ENCODE data around the gene MICAL2.
A peak's percentile ranks its signal among the peaks of the same experiment; 100 is the strongest.

Gene MICAL2

GRCh38 chr11:12229450-12230229 lies 119.2 kb downstream of the MICAL2 start:
- TF ChIP-seq TAF1 (IDR thresholded peaks at IDR 0.05; ENCODE audit: low read depth, low read length) (no peak), PAX5 (IDR thresholded peaks at IDR 0.05; ENCODE audit: insufficient read depth, low read length, severe bottlenecking) (no peak), SPI1 (IDR thresholded peaks at IDR 0.05; ENCODE audit: low read depth, low read length) (no peak), POLR2AphosphoS5 (IDR thresholded peaks at IDR 0.05; ENCODE audit: low read depth, low read length) (no peak), POLR2A (IDR thresholded peaks at IDR 0.05; ENCODE audit: low read depth, low read length) (no peak), POU2F2 (IDR thresholded peaks at IDR 0.05; ENCODE audit: low read depth, low read length) (no peak)
- DNase-seq (ENCODE audit: insufficient read length, low spot score) (no peak), FAIRE-seq (no peak)

- no peak for FAIRE-seq
- TF ChIP-seq POLR2AphosphoS5 (IDR thresholded peaks at IDR 0.05; ENCODE audit: low read depth, low read length): no peak
- TF ChIP-seq SPI1 (IDR thresholded peaks at IDR 0.05; ENCODE audit: low read depth, low read length): no peak
- TF ChIP-seq PAX5 (IDR thresholded peaks at IDR 0.05; ENCODE audit: insufficient read depth, low read length, severe bottlenecking): no peak
- no peak for TF ChIP-seq POLR2A (IDR thresholded peaks at IDR 0.05; ENCODE audit: low read depth, low read length)
- TF ChIP-seq POU2F2 (IDR thresholded peaks at IDR 0.05; ENCODE audit: low read depth, low read length): no peak
- TF ChIP-seq TAF1 (IDR thresholded peaks at IDR 0.05; ENCODE audit: low read depth, low read length): no peak
- DNase-seq (ENCODE audit: insufficient read length, low spot score): no peak
Observed at GRCh38 chr11:12232160-12232559, 121.8 kb downstream of the MICAL2 start.

DNA sequence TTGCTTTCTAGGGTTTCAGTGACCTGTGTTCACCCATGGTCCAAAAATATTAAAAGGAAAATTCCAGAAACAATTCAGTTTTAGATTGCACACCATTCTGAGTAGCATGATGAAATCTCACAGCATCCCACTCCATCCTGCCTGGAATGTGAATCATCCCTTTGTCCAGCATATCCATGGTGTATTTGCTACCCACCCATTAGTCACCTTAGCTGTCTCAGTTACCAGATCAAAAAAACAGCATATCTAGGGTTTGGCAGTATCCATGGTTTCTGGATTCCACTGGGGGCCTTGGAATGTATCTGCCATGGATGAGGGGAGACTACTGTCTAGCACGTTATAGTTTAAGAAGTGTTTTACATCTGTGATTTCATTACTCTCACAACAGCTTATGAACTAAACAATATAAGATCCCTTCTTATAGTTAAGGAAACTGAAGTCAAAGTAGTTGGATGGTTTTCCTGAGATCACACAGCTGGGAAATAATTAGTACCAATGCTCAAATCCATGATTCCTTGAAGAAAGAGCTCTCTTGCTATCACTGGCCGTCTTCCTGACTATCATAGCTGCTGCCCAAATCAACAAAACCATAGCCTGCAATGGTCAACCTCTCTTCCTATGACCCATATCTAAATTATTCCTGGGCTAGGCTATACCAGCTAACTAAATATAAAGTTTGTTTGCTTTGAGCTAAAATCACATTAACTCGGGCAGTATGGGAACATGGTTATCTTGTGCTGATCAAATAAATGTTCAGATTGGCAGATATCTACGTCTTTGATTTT lies 122.6 kb downstream of the MICAL2 start:
- DNase-seq (ENCODE audit: insufficient read length, low spot score) (no peak), FAIRE-seq (no peak)
- no peak for TF ChIP-seq POU2F2 (IDR thresholded peaks at IDR 0.05; ENCODE audit: low read depth, low read length)
- no peak for TF ChIP-seq POLR2AphosphoS5 (IDR thresholded peaks at IDR 0.05; ENCODE audit: low read depth, low read length)
- TF ChIP-seq TAF1 (IDR thresholded peaks at IDR 0.05; ENCODE audit: low read depth, low read length): no peak
- TF ChIP-seq SPI1 (IDR thresholded peaks at IDR 0.05; ENCODE audit: low read depth, low read length): no peak
- no peak for TF ChIP-seq PAX5 (IDR thresholded peaks at IDR 0.05; ENCODE audit: insufficient read depth, low read length, severe bottlenecking)
- no peak for TF ChIP-seq POLR2A (IDR thresholded peaks at IDR 0.05; ENCODE audit: low read depth, low read length)

DNA sequence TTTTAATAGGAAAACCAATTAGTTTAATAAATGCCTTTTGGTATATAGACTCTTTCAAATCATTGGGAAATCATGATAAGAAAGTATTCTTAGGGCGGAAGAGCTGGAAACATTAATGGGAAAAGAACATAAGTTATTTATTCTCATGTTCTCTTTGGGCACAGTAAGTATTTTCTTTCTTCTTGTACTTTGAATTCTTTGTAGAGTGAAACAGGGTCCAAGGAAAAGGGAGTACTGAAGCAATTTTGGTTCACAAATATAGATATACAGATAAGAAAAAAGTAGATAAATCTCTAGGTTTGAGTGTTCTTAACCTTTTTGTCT lies 123.2 kb downstream of the MICAL2 start:
- TF ChIP-seq TAF1 (IDR thresholded peaks at IDR 0.05; ENCODE audit: low read depth, low read length) (no peak), POU2F2 (IDR thresholded peaks at IDR 0.05; ENCODE audit: low read depth, low read length) (no peak), POLR2A (IDR thresholded peaks at IDR 0.05; ENCODE audit: low read depth, low read length) (no peak), POLR2AphosphoS5 (IDR thresholded peaks at IDR 0.05; ENCODE audit: low read depth, low read length) (no peak), PAX5 (IDR thresholded peaks at IDR 0.05; ENCODE audit: insufficient read depth, low read length, severe bottlenecking) (no peak), SPI1 (IDR thresholded peaks at IDR 0.05; ENCODE audit: low read depth, low read length) (no peak)
- no peak for FAIRE-seq
- DNase-seq (ENCODE audit: insufficient read length, low spot score): no peak

DNA sequence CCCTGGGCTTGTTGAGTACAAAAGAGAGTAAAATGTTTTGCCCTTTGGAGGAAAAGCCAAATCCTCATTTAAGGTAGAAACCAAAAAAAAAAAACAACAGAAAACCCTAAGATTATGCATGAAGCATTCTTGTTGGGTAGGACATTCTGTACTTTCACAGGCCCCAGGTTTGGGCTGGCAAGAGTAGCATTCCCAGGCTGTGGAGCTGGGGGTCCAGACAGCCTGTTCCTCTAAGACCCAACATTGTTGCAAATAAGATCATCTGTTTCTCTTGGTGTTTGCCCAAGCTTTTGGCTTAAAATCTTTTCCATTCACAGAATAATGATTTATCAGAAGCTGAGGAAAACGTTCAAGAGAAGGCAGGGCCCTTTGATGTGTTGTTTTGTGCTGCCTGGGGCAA lies 123.8 kb downstream of the MICAL2 start:
- TF ChIP-seq POU2F2 (IDR thresholded peaks at IDR 0.05; ENCODE audit: low read depth, low read length) (no peak), POLR2AphosphoS5 (IDR thresholded peaks at IDR 0.05; ENCODE audit: low read depth, low read length) (no peak), SPI1 (IDR thresholded peaks at IDR 0.05; ENCODE audit: low read depth, low read length) (no peak), POLR2A (IDR thresholded peaks at IDR 0.05; ENCODE audit: low read depth, low read length) (no peak), PAX5 (IDR thresholded peaks at IDR 0.05; ENCODE audit: insufficient read depth, low read length, severe bottlenecking) (no peak), TAF1 (IDR thresholded peaks at IDR 0.05; ENCODE audit: low read depth, low read length) (no peak)
- DNase-seq (ENCODE audit: insufficient read length, low spot score) (no peak), FAIRE-seq (no peak)

- no peak for TF ChIP-seq POU2F2 (IDR thresholded peaks at IDR 0.05; ENCODE audit: low read depth, low read length)
- no peak for TF ChIP-seq PAX5 (IDR thresholded peaks at IDR 0.05; ENCODE audit: insufficient read depth, low read length, severe bottlenecking)
- TF ChIP-seq TAF1 (IDR thresholded peaks at IDR 0.05; ENCODE audit: low read depth, low read length): no peak
- TF ChIP-seq POLR2A (IDR thresholded peaks at IDR 0.05; ENCODE audit: low read depth, low read length): no peak
- TF ChIP-seq SPI1 (IDR thresholded peaks at IDR 0.05; ENCODE audit: low read depth, low read length): no peak
- TF ChIP-seq POLR2AphosphoS5 (IDR thresholded peaks at IDR 0.05; ENCODE audit: low read depth, low read length): no peak
- DNase-seq (ENCODE audit: insufficient read length, low spot score): no peak
- FAIRE-seq: no peak
Observed at GRCh38 chr11:12235080-12235479, 124.7 kb downstream of the MICAL2 start.

- no peak for DNase-seq (ENCODE audit: insufficient read length, low spot score)
- no peak for FAIRE-seq
- TF ChIP-seq POU2F2 (IDR thresholded peaks at IDR 0.05; ENCODE audit: low read depth, low read length) (no peak), PAX5 (IDR thresholded peaks at IDR 0.05; ENCODE audit: insufficient read depth, low read length, severe bottlenecking) (no peak), POLR2AphosphoS5 (IDR thresholded peaks at IDR 0.05; ENCODE audit: low read depth, low read length) (no peak), TAF1 (IDR thresholded peaks at IDR 0.05; ENCODE audit: low read depth, low read length) (no peak), SPI1 (IDR thresholded peaks at IDR 0.05; ENCODE audit: low read depth, low read length) (no peak), POLR2A (IDR thresholded peaks at IDR 0.05; ENCODE audit: low read depth, low read length) (no peak)
Observed at GRCh38 chr11:12235553-12235946, 125.2 kb downstream of the MICAL2 start.

DNA sequence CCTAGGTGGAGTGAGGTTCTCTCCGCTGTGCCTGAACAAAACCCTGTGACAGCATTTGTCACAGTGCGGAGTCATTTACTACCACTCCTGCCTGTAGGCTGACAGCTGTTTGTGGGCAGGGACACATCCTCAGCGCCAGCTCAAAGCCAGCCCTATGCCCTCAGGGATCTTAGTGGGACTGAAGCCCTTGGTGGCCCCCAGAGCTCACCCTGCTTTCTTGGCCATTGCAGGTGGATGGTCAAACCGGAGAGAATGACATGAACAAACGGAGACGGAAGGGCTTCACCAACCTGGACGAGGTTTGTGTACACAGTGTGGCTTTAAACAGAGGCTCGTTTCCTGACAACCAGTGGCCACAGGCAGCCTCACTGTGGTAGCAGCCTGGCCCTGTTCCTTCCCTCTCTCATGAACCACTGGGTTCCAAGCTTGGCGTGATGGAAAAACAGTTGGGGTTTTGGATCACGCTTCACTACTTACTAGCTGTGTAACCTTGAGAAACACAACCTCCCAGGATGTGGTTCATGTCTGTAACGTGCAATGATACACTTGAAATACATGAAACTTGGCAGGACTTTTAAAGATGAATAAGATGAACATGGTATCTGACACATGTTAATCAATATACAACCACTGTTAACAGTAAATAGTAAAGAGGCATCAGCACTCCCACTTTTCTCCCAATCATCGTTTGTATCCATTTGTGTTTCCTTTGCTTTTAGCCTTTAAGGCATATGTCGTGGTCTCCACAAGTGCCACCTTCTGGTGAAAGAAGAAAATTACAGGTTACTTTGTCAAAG lies 125.8 kb downstream of the MICAL2 start:
- peak; percentile 81 for FAIRE-seq
- DNase-seq (ENCODE audit: insufficient read length, low spot score): peak; percentile 25
- no peak for TF ChIP-seq TAF1 (IDR thresholded peaks at IDR 0.05; ENCODE audit: low read depth, low read length)
- TF ChIP-seq SPI1 (IDR thresholded peaks at IDR 0.05; ENCODE audit: low read depth, low read length): no peak
- no peak for TF ChIP-seq POU2F2 (IDR thresholded peaks at IDR 0.05; ENCODE audit: low read depth, low read length)
- TF ChIP-seq POLR2AphosphoS5 (IDR thresholded peaks at IDR 0.05; ENCODE audit: low read depth, low read length): no peak
- TF ChIP-seq PAX5 (IDR thresholded peaks at IDR 0.05; ENCODE audit: insufficient read depth, low read length, severe bottlenecking): no peak
- no peak for TF ChIP-seq POLR2A (IDR thresholded peaks at IDR 0.05; ENCODE audit: low read depth, low read length)
